WTC11 (cell line): ENCODE data around the gene GPC4. TPM values are rescaled to one million over a fixed set of nuclear protein-coding genes. Genes with fewer than 3 reads are reported as not detected.

Experiments
- ATAC-seq: fragments of 200-7000 bp; cut with Tn5 transposase; 2 replicates; pipeline ENCODE4 v1.10.0; 2021; ENCODE audit warnings: mild to moderate bottlenecking, moderate library complexity
- CTCF ChIA-PET: fragments of 300-600 bp; sonication (Branson Sonifier 250); formaldehyde crosslinking; loops from one replicate; lab custom pipeline; 2021; ENCODE audit warnings: antibody characterized with exemption; lab: Charles Lee
- POLR2A ChIA-PET: fragments of 350-600 bp; sonication (Branson Sonifier 250); formaldehyde crosslinking; loops from one replicate; lab custom pipeline; 2021; ENCODE audit warnings: antibody characterized with exemption; lab: Charles Lee
- DNase-seq: peaks from one replicate; pipeline ENCODE4 v3.0.0; 2021; ENCODE audit warnings: low spot score
- H3K27ac Mint-ChIP-seq: 2 replicates; pipeline ENCODE4 v1.8.0; 2021; ENCODE audit warnings: mixed read lengths
- H3K27me3 Mint-ChIP-seq: 2 replicates; pipeline ENCODE4 v1.8.0; 2021; ENCODE audit warnings: low read depth, mild to moderate bottlenecking, moderate library complexity, mixed read lengths
- H3K36me3 Mint-ChIP-seq: 2 replicates; pipeline ENCODE4 v1.8.0; 2021; ENCODE audit warnings: mixed read lengths
- H3K4me1 Mint-ChIP-seq: 2 replicates; pipeline ENCODE4 v1.8.0; 2022; ENCODE audit warnings: mixed read lengths
- H3K4me3 Mint-ChIP-seq: 2 replicates; pipeline ENCODE4 v1.8.0; 2021; ENCODE audit warnings: mild to moderate bottlenecking, moderate library complexity, mixed read lengths
- H3K9me3 Mint-ChIP-seq: 2 replicates; pipeline ENCODE4 v1.8.0; 2021; ENCODE audit warnings: mixed read lengths
- CDX4 ChIP-seq: fragments of 250-450 bp; sonication (Bioruptor Pico); IDR thresholded peaks from 2 replicates; pipeline ENCODE4 v1.9.0; 2021; ENCODE audit warnings: moderate library complexity, mild to moderate bottlenecking, inconsistent platforms, borderline replicate concordance
- E2F1 ChIP-seq: sonication (generic); formaldehyde crosslinking; IDR thresholded peaks from 2 replicates; pipeline ENCODE4 v1.8.0; 2022; ENCODE audit warnings: mild to moderate bottlenecking, missing genetic modification reagents
- E2F4 ChIP-seq: sonication (generic); formaldehyde crosslinking; IDR thresholded peaks from 2 replicates; pipeline ENCODE4 v1.8.1; 2022; ENCODE audit warnings: low read depth, mild to moderate bottlenecking, moderate library complexity, missing genetic modification reagents, borderline replicate concordance
- GRHL2 ChIP-seq: fragments of 250-450 bp; sonication (Bioruptor Pico); IDR thresholded peaks from 2 replicates; pipeline ENCODE4 v1.8.0; 2022; ENCODE audit warnings: mild to moderate bottlenecking, moderate library complexity; ENCODE audit not compliant: insufficient replicate concordance, severe bottlenecking
- HMGXB4 ChIP-seq: sonication (generic); formaldehyde crosslinking; IDR thresholded peaks from 2 replicates; pipeline ENCODE4 v1.8.1; 2023; ENCODE audit warnings: mild to moderate bottlenecking, moderate library complexity, missing genetic modification reagents
- KAT7 ChIP-seq: sonication (generic); formaldehyde crosslinking; IDR thresholded peaks from 2 replicates; pipeline ENCODE4 v1.8.1; 2023; ENCODE audit warnings: missing genetic modification reagents, mild to moderate bottlenecking, borderline replicate concordance
- NR1H2 ChIP-seq: sonication (generic); formaldehyde crosslinking; IDR thresholded peaks from 2 replicates; pipeline ENCODE4 v1.9.0; 2021; ENCODE audit warnings: mild to moderate bottlenecking, moderate library complexity, missing genetic modification reagents
- NR3C1 ChIP-seq: sonication (generic); formaldehyde crosslinking; conservative IDR thresholded peaks from 2 replicates; pipeline ENCODE4 v1.8.1; 2023; ENCODE audit warnings: low read depth, mild to moderate bottlenecking, missing genetic modification reagents
- PREB ChIP-seq: sonication (generic); formaldehyde crosslinking; IDR thresholded peaks from 2 replicates; pipeline ENCODE4 v1.8.1; 2022; ENCODE audit warnings: mild to moderate bottlenecking, missing genetic modification reagents, moderate library complexity, borderline replicate concordance
- PRRX2 ChIP-seq: fragments of 250-450 bp; sonication (Bioruptor Pico); IDR thresholded peaks from 2 replicates; pipeline ENCODE4 v1.8.0; 2021; ENCODE audit warnings: mild to moderate bottlenecking
- SMAD4 ChIP-seq: sonication (generic); formaldehyde crosslinking; IDR thresholded peaks from 2 replicates; pipeline ENCODE4 v1.8.0; 2022; ENCODE audit warnings: mild to moderate bottlenecking, missing genetic modification reagents
- ZNF263 ChIP-seq: sonication (generic); formaldehyde crosslinking; IDR thresholded peaks from 2 replicates; pipeline ENCODE4 v1.8.1; 2022; ENCODE audit warnings: low read depth, mild to moderate bottlenecking, moderate library complexity, missing genetic modification reagents
- ZNF671 ChIP-seq: fragments of 250-450 bp; sonication (Bioruptor Pico); IDR thresholded peaks from 2 replicates; pipeline ENCODE4 v1.8.0; 2021; ENCODE audit warnings: mild to moderate bottlenecking
- total RNA-seq: library from RNA; stranded (reverse); gene quantifications from 3 replicates; pipeline ENCODE4 v1.2.3, GENCODE V29; 2021
- TF ChIP-seq, protein P1 (sequence below): fragments of 250-450 bp; sonication (Bioruptor Pico); IDR thresholded peaks from 2 replicates; pipeline ENCODE4 v2.1.2; 2022; ENCODE audit warnings: mild to moderate bottlenecking, moderate library complexity
- TF ChIP-seq, protein P2 (sequence below): sonication (generic); formaldehyde crosslinking; IDR thresholded peaks from 2 replicates; pipeline ENCODE4 v1.8.1; 2023; ENCODE audit warnings: mild to moderate bottlenecking, missing genetic modification reagents
- TF ChIP-seq, protein P3 (sequence below): sonication (generic); formaldehyde crosslinking; IDR thresholded peaks from 2 replicates; pipeline ENCODE4 v1.8.1; 2023; ENCODE audit warnings: mild to moderate bottlenecking, missing genetic modification reagents, borderline replicate concordance

Gene GPC4
- total RNA-seq, 1 experiment from 2014 or later = 144 TPM

GRCh38 chrX:133410550-133410949 lies 4.7 kb downstream of the GPC4 start:
- no peak for ATAC-seq
- no peak for TF ChIP-seq KAT7 (CRISPR knock-in tag)
- TF ChIP-seq NR1H2 = no peak
- TF ChIP-seq NR3C1 = no peak
- TF ChIP-seq PREB (CRISPR knock-in tag) = no peak
- no peak for TF ChIP-seq ZNF263 (CRISPR knock-in tag)
- TF ChIP-seq SMAD4 (CRISPR knock-in tag) = no peak
- TF ChIP-seq, protein P1, sequence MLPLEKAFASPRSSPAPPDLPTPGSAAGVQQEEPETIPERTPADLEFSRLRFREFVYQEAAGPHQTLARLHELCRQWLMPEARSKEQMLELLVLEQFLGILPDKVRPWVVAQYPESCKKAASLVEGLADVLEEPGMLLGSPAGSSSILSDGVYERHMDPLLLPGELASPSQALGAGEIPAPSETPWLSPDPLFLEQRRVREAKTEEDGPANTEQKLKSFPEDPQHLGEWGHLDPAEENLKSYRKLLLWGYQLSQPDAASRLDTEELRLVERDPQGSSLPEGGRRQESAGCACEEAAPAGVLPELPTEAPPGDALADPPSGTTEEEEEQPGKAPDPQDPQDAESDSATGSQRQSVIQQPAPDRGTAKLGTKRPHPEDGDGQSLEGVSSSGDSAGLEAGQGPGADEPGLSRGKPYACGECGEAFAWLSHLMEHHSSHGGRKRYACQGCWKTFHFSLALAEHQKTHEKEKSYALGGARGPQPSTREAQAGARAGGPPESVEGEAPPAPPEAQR (CRISPR knock-in tag) = no peak
- no peak for TF ChIP-seq E2F4
- TF ChIP-seq, protein P2, sequence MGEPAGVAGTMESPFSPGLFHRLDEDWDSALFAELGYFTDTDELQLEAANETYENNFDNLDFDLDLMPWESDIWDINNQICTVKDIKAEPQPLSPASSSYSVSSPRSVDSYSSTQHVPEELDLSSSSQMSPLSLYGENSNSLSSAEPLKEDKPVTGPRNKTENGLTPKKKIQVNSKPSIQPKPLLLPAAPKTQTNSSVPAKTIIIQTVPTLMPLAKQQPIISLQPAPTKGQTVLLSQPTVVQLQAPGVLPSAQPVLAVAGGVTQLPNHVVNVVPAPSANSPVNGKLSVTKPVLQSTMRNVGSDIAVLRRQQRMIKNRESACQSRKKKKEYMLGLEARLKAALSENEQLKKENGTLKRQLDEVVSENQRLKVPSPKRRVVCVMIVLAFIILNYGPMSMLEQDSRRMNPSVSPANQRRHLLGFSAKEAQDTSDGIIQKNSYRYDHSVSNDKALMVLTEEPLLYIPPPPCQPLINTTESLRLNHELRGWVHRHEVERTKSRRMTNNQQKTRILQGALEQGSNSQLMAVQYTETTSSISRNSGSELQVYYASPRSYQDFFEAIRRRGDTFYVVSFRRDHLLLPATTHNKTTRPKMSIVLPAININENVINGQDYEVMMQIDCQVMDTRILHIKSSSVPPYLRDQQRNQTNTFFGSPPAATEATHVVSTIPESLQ (CRISPR knock-in tag) = no peak
- no peak for TF ChIP-seq PRRX2
- TF ChIP-seq E2F1 = no peak
- TF ChIP-seq, protein P3, sequence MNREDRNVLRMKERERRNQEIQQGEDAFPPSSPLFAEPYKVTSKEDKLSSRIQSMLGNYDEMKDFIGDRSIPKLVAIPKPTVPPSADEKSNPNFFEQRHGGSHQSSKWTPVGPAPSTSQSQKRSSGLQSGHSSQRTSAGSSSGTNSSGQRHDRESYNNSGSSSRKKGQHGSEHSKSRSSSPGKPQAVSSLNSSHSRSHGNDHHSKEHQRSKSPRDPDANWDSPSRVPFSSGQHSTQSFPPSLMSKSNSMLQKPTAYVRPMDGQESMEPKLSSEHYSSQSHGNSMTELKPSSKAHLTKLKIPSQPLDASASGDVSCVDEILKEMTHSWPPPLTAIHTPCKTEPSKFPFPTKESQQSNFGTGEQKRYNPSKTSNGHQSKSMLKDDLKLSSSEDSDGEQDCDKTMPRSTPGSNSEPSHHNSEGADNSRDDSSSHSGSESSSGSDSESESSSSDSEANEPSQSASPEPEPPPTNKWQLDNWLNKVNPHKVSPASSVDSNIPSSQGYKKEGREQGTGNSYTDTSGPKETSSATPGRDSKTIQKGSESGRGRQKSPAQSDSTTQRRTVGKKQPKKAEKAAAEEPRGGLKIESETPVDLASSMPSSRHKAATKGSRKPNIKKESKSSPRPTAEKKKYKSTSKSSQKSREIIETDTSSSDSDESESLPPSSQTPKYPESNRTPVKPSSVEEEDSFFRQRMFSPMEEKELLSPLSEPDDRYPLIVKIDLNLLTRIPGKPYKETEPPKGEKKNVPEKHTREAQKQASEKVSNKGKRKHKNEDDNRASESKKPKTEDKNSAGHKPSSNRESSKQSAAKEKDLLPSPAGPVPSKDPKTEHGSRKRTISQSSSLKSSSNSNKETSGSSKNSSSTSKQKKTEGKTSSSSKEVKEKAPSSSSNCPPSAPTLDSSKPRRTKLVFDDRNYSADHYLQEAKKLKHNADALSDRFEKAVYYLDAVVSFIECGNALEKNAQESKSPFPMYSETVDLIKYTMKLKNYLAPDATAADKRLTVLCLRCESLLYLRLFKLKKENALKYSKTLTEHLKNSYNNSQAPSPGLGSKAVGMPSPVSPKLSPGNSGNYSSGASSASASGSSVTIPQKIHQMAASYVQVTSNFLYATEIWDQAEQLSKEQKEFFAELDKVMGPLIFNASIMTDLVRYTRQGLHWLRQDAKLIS (CRISPR knock-in tag) = no peak
- no peak for TF ChIP-seq HMGXB4 (CRISPR knock-in tag)
- no peak for TF ChIP-seq CDX4 (CRISPR knock-in tag)
- TF ChIP-seq GRHL2 (CRISPR knock-in tag) = no peak
- no peak for TF ChIP-seq ZNF671 (CRISPR knock-in tag)
- CTCF ChIA-PET = interaction anchor here (1.0 kb wide), 1 partner anchor 88 kb away, joined by 3 read pairs; no protein-coding TSS in a partner anchor
- Mint-ChIP-seq H3K27me3 (no peaks in the 10 kb centered on the region), H3K4me1 (peaks cover 52% of the 10 kb centered on the region), H3K4me3 (peak overlapping the region; percentile 89), H3K27ac (peak overlapping the region; percentile 36; the same call in 1 of the 2 replicates), H3K9me3 (no peaks in the 10 kb centered on the region), H3K36me3 (peaks cover 32% of the 10 kb centered on the region)
- DNase-seq = no peak
- POLR2A ChIA-PET = no interaction called here
